ENCODE data around the gene TAF9B. TPM values are rescaled to one million over a fixed set of nuclear protein-coding genes. Genes with fewer than 3 reads are reported as not detected.

TAF9B gene, protein sequence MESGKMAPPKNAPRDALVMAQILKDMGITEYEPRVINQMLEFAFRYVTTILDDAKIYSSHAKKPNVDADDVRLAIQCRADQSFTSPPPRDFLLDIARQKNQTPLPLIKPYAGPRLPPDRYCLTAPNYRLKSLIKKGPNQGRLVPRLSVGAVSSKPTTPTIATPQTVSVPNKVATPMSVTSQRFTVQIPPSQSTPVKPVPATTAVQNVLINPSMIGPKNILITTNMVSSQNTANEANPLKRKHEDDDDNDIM
- total RNA-seq = 10 to 100 TPM; 11.7 to 21.4 TPM

DNA sequence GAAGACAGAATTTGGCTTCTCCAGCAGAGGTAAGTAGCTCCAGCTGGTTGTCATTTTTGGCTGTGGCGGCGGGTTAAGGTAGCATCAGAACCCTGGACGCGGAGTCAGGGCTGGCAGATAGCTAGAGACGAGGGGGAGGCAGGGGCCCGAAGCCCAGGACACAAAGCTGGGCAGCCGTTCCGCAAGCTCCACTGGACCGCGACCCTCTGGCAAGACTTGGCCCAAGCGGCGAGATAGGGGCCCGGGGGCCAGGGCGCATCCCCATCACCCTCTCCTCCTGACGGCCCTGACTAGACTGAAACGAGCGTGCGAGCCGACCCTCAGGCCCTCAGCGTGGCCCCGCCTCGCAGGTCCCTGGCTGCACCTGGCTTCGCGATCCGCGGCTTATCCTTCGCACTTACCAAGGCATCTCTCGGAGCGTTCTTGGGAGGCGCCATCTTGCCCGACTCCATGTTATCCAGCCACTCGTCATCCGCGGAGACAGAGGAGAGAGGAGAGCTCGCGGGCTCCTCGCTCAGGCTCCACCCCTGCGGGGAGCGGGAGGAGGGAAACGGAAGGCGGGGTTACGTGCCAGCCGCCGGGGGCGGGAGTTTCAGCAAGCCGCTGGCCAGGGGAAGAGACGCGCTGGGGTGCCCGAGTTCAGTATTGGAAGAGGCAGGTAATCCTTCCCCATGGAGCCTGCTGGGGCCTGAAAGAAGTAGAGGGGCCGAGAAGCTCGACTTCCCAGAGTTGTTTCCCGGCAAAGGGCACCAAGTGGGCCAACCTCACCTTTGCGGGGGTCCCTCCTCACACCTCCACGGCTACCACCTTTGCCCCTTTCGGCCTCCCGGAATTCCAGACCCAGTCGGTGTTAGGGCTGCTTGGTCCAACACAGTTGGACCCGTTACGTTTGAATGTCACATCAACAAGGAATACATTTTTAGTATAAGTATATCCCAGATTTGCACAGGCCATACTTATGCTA lies at the start of gene TAF9B:
TAF9B (minus strand) TSS at position 491 of the 964 bp plus-strand sequence; CDS start at position 452, 39 bp downstream.
- peak within 1 kb of the TSS; percentile 59 to 74 (median 64) for H3K27ac ChIP-seq
- ATAC-seq (peak; percentile 100), DNase-seq (peak; percentile 84 to 85 (median 84))
- intact Hi-C loops (cut with DNase I) = no loop called here
- peak within 1 kb of the TSS; percentile 6 to 71 for H3K4me3 ChIP-seq
- TF ChIP-seq, protein P1, sequence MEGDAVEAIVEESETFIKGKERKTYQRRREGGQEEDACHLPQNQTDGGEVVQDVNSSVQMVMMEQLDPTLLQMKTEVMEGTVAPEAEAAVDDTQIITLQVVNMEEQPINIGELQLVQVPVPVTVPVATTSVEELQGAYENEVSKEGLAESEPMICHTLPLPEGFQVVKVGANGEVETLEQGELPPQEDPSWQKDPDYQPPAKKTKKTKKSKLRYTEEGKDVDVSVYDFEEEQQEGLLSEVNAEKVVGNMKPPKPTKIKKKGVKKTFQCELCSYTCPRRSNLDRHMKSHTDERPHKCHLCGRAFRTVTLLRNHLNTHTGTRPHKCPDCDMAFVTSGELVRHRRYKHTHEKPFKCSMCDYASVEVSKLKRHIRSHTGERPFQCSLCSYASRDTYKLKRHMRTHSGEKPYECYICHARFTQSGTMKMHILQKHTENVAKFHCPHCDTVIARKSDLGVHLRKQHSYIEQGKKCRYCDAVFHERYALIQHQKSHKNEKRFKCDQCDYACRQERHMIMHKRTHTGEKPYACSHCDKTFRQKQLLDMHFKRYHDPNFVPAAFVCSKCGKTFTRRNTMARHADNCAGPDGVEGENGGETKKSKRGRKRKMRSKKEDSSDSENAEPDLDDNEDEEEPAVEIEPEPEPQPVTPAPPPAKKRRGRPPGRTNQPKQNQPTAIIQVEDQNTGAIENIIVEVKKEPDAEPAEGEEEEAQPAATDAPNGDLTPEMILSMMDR (IDR thresholded peaks at IDR 0.05) = no peak
- TF ChIP-seq POLR2A (IDR thresholded peaks at IDR 0.05) = peak; percentile 45 to 76 (median 69)
- 3 to 20% methylated on average over 2 to 42 of the region's 59 CpGs for WGBS, 2 donors
- no peaks in the 10 kb centered on the region for H3K36me3 ChIP-seq (replicated peaks in 1 of 2; ENCODE audit: insufficient read depth in 1 of 2, low read depth in 2 of 2)
- H3K9me3 ChIP-seq = no peaks in the 10 kb centered on the region
- no peaks in the 10 kb centered on the region for H3K4me1 ChIP-seq
- H3K27me3 ChIP-seq = no peaks in the 10 kb centered on the region

DNA sequence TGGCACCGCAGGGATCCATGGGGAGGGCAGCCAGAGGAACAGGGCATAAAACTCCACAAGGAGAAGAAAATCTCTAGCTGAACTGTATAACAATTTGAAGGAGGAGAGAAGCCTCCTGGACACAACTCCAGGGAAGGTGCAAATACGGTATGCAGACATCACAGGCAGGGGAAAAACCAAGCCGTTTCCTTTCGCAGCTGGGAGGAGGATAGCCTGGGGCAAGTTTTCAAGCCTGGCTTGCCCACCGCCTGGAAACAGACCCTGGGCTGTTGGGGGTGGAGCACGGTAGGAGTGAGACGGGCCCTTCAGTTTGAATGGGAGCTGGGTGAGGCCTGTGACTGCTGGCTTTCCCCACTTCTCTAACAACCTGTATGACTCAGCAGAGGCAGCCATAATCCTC lies 43.4 kb upstream of the TAF9B start:
- Histone ChIP-seq H3K4me3 (no peak overlapping the region), H3K27me3 (no peaks in the 10 kb centered on the region), H3K4me1 (no peaks in the 10 kb centered on the region), H3K27ac (no peak overlapping the region), H3K9me3 (no peaks in the 10 kb centered on the region), H3K36me3 (replicated peaks in 1 of 2; ENCODE audit: insufficient read depth in 1 of 2, low read depth in 2 of 2) (no peaks in the 10 kb centered on the region)
- no peak for ATAC-seq
- DNase-seq = no peak
- intact Hi-C loops (cut with DNase I) = no loop called here
- TF ChIP-seq, protein P1 (IDR thresholded peaks at IDR 0.05) = no peak
- no peak for TF ChIP-seq POLR2A (IDR thresholded peaks at IDR 0.05)
- 79 to 94% methylated on average over 3 to 7 of the region's 7 CpGs for WGBS, 2 donors

DNA sequence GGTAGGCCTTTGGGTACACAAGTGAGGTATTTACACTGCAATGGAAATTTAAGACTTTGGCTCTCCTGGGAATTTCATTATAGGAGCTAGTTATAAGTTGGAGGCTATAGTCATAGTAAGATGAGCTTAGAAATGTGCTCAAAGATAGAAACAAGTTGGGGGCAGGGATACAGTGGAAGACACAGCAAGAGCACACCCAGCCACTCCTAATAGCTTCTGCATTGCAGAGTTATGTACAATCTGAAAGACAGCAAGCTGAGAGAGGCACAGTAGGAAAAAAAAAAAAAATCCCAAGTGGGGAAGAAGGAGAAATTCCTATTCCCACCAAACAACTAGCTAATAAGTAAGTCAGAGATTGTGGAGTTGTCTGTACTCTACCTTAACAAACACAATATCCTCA lies 41.9 kb upstream of the TAF9B start:
- DNase-seq = no peak
- Histone ChIP-seq H3K27me3 (no peaks in the 10 kb centered on the region), H3K4me1 (no peaks in the 10 kb centered on the region), H3K36me3 (replicated peaks in 1 of 2; ENCODE audit: insufficient read depth in 1 of 2, low read depth in 2 of 2) (no peaks in the 10 kb centered on the region), H3K9me3 (no peaks in the 10 kb centered on the region), H3K27ac (no peak overlapping the region), H3K4me3 (no peak overlapping the region)
- ATAC-seq = no peak
- TF ChIP-seq, protein P1 (IDR thresholded peaks at IDR 0.05) = no peak
- no peak for TF ChIP-seq POLR2A (IDR thresholded peaks at IDR 0.05)
- intact Hi-C loops (cut with DNase I) = no loop called here

DNA sequence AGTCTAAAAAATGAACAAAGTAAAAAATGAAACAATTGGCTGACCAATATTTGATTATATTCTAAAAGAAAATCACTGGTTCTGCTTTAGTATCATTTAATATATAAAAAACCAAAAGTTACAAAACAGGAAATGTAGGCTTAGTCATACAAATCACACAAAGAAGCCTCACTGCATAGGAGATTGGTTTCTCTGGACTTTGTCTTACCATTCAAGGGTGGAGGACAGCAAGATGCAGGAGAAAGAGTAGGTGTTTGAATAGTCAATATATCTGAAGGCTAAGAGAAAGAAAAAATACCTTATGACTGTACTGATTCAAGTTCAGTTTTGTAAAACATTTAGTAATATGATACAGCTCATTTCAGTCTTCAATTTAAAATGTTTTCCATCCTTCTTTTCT lies 28.6 kb upstream of the TAF9B start:
- intact Hi-C loops (cut with DNase I) = no loop called here
- H3K36me3 ChIP-seq (replicated peaks in 1 of 2; ENCODE audit: insufficient read depth in 1 of 2, low read depth in 2 of 2) = no peaks in the 10 kb centered on the region
- no peak overlapping the region for H3K27ac ChIP-seq
- ATAC-seq (no peak), DNase-seq (no peak)
- H3K9me3 ChIP-seq = no peaks in the 10 kb centered on the region
- no peak overlapping the region for H3K4me3 ChIP-seq
- TF ChIP-seq, protein P1 (IDR thresholded peaks at IDR 0.05) = no peak
- no peak for TF ChIP-seq POLR2A (IDR thresholded peaks at IDR 0.05)
- H3K4me1 ChIP-seq = no peaks in the 10 kb centered on the region
- H3K27me3 ChIP-seq = no peaks in the 10 kb centered on the region
